Head of caudate nucleus (tissue), 42 donors: ENCODE results near the gene SLC30A2.

Experiments used
- DNase-seq, 42 donors: peaks; one replicate each; pipeline versions ENCODE4 v3.0.0 to v3.0.0-alpha.2; 2020 to 2021; ENCODE audit warnings: mixed read lengths in 7 of 42
- intact Hi-C: fragments of 100-400 bp; cut with DNase I; formaldehyde crosslinking; loops from one replicate; pipeline ENCODE4 v1.15.0; 2022

The SLC30A2 gene

GRCh38 chr1:26072305-26072704 is 26.4 kb upstream of the SLC30A2 start:
- DNase-seq: peak in 5 of 42 donors; percentile 14 to 83 (median 56)
- intact Hi-C loops: no loop called here

GRCh38 chr1:26070963-26071342 is 25.0 kb upstream of the SLC30A2 start:
- intact Hi-C loops: no loop called here
- no peak for DNase-seq

GRCh38 chr1:26070296-26070962 is 24.5 kb upstream of the SLC30A2 start:
- intact Hi-C loops: no loop called here
- no peak for DNase-seq

GRCh38 chr1:26069941-26070295 is 24.0 kb upstream of the SLC30A2 start:
- no peak for DNase-seq
- intact Hi-C loops: no loop called here

- intact Hi-C loops: no loop called here
Measured at GRCh38 chr1:26067432-26067911, 21.6 kb upstream of the SLC30A2 start, which contains the start of gene TRIM63. TRIM63 (minus strand) TSS chr1:26067630; CDS start chr1:26067494, 136 bp downstream.

GRCh38 chr1:26066857-26067256 is 20.9 kb upstream of the SLC30A2 start:
- peak in 1 of 42 donors; percentile 49 for DNase-seq
- intact Hi-C loops: no loop called here

More at GRCh38 chr1:26067432-26067911, 21.6 kb upstream of the SLC30A2 start, which contains the start of gene TRIM63:
- peak in 8 of 42 donors; percentile 11 to 89 (median 28) for DNase-seq

GRCh38 chr1:26066160-26066559 is 20.2 kb upstream of the SLC30A2 start:
- intact Hi-C loops: no loop called here
- DNase-seq: no peak

GRCh38 chr1:26064553-26064952 is 18.6 kb upstream of the SLC30A2 start:
- DNase-seq: no peak

GRCh38 chr1:26060832-26061574 is 15.1 kb upstream of the SLC30A2 start:
- intact Hi-C loops: no loop called here
- no peak for DNase-seq

More at GRCh38 chr1:26064553-26064952, 18.6 kb upstream of the SLC30A2 start:
- intact Hi-C loops: no loop called here

GRCh38 chr1:26059906-26060305 is 14.0 kb upstream of the SLC30A2 start:
- DNase-seq: no peak
- intact Hi-C loops: no loop called here

GRCh38 chr1:26058052-26058595 is 12.2 kb upstream of the SLC30A2 start:
- intact Hi-C loops: no loop called here
- no peak for DNase-seq

- intact Hi-C loops: no loop called here
- no peak for DNase-seq
Measured at GRCh38 chr1:26057189-26057588, 11.3 kb upstream of the SLC30A2 start.

- intact Hi-C loops: no loop called here
- no peak for DNase-seq
Measured at GRCh38 chr1:26055041-26055440, 9.1 kb upstream of the SLC30A2 start.

- DNase-seq: no peak
- intact Hi-C loops: no loop called here
Measured at GRCh38 chr1:26053718-26054560, 8.0 kb upstream of the SLC30A2 start.

GRCh38 chr1:26050248-26050640 is 4.3 kb upstream of the SLC30A2 start:
- intact Hi-C loops: no loop called here
- DNase-seq: no peak

- intact Hi-C loops: no loop called here
- DNase-seq: no peak
Measured at GRCh38 chr1:26049531-26050247, 3.8 kb upstream of the SLC30A2 start.

GRCh38 chr1:26047278-26047874 is 1.5 kb upstream of the SLC30A2 start:
- intact Hi-C loops: no loop called here

More at GRCh38 chr1:26047278-26047874, 1.5 kb upstream of the SLC30A2 start:
- DNase-seq: no peak
